ENCODE measurements around the gene NRGN.

The NRGN gene

DNA sequence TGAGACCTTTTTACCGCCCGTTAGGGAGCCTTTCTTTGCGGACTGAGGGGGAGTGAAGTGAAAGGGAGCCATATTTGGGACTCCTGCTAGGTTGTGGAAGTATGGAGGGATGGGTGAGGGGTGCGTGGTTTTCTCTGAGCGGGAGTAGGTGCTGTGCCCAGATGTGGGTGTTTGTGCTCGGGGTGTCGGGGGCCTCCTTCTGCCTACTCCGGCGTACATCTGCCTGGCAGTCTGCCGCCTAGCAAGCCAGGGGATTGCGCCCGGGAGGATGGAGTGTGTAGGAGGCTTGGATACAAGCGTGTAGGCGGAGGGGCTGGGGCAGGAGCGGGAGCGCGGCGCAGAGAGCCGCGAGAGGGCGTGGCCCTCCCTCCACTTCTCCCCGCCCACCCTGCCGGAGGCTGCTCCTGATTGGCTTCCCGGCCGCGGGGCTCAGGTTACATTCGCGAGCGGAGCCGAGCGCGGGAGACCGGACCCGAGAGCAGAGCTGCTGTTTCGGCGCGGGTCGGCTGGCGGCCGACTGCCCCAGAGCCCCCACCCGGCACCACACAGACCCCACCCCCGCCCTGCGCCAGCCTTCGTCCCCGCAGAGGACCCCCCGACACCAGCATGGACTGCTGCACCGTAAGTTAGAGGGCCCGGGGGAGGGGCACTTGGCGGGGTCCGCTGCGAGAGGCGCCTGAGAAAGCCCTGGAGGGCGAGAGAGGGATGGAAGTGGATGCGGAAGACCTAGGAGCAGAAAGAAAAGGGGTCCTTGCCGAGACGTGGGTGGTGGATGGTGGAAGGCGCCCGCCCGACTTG, at the start of gene NRGN:
TSS of gene NRGN (plus strand) at position 464 of the 798 bp plus-strand sequence. CDS start at position 607, 143 bp downstream.
- peak; percentile 81 to 83 for DNase-seq (ENCODE audit: low read depth in 2 of 2)

DNA sequence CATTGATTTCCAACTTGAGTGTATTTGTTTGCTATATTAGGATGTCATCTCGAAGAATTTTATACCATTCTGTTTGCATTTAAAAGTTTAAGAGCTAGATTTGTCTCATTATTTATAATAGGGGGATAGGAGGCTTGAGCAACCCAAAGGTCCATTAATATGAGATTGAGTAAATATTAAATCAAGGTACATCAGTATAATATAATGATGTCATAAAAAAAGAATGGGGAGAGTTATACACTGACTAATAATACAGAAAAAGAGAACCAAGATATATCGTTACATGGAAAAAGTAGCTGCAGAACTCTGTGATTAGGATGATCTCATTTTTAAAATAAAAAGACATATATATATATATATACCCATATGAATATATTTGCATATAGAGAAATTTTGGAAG, 46.6 kb upstream of the NRGN start:
- DNase-seq (ENCODE audit: low read depth in 2 of 2): no peak

GRCh38 chr11:124699547-124699946, 40.2 kb upstream of the NRGN start:
- no peak for DNase-seq (ENCODE audit: low read depth in 2 of 2)

DNA sequence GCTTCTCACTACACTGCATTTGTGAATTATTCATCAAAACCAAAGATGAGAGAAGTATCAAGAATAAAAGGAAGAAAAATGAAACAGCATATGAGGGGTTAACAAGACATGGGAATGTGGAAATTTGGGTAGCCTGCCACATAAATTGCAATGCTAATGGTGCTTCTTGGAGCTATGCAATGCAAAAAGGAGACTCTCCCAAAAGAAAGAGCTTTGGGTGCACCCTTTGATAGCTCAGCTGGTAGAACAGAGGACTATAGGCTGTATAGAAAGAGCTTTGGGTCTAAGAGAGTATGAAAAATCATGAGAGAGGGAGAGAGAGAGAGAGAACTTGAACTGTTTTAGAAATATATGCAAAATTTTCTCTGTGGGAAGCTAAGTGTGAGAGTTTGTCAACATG, 39.7 kb upstream of the NRGN start:
- no peak for DNase-seq (ENCODE audit: low read depth in 2 of 2)

- DNase-seq (ENCODE audit: low read depth in 2 of 2): no peak
Observed at GRCh38 chr11:124707829-124708228, 31.9 kb upstream of the NRGN start.

DNA sequence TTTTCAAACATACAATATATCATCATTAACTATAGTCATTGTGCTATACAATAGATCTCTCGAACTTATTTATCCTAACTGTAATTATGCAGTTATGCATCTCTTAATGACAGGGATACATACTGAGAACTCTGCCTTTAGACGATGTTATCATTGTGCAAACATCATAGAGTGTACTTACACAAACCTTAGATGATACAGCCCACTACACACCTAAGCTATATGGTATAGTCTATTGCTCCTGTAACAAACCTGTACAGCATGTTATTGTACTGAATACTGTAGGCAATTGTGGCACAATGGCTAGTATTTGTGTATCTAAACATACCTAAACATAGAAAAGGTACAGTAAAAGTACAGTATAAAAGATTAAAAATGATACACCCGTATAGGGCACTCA, 27.4 kb upstream of the NRGN start:
- no peak for DNase-seq (ENCODE audit: low read depth in 2 of 2)

- DNase-seq (ENCODE audit: low read depth in 2 of 2): no peak
Observed at GRCh38 chr11:124716591-124716990, 23.2 kb upstream of the NRGN start.

DNA sequence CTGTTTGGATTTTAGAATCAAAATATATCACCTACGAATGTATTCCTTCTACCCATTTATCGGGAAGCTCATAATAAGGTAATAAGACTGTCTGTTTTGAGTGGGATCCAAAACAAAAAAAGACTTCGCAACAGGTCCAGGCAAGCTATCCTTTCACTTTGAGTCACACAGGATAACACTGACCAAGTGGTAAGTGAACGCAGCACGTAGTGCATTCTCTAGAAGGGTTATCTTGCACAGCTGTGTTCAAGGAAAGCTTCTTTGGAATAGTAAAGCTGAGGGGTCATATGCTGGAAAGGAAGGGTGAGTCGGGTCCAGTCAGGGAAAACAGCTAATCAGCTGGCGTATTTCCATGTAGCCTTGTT, 22.3 kb upstream of the NRGN start:
- DNase-seq (ENCODE audit: low read depth in 2 of 2): no peak

DNA sequence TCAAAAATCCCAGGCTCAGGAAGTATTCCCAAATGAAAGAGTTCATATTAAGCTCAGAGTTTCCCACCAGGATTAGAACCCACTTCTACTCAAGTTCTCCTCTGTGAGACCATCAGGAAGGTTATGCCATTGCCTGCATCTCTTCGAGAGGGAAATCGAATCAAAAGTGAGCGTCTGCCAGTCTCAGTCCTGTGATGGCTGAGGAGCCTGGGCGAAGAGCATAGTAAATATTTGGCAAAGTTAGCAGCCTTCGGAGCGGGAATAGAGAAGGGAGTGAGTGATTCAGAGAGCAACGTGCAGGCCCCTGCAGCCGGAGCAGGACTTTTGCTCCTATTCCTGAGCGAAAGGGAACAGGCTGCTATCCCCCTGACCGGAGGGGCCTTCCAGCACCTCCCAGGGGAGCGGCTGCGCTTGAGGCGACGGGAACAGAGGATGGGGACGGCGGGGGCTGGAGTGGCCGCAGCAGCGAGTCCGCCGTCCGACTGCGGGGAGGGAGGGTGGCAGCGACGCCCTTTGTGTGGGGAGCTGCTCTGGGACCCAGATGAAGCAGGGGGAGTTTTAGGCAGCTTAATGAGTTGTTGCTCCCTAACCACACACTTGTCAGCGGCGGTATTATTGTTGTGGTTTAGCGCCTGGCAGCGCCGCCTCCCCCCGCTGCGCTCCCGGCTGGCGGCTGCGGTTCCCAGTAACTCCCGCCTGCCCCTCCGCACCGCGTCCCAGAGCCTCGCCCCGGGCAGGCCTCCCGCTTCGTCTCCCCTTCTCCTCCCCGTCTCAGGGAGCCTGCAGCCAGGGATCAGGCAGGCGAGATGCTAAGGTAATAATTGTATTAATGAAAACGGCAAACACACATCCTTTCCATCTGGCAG, 21.7 kb upstream of the NRGN start:
- peak in 1 of 2 donors; percentile 4 for DNase-seq (ENCODE audit: low read depth in 2 of 2)

DNA sequence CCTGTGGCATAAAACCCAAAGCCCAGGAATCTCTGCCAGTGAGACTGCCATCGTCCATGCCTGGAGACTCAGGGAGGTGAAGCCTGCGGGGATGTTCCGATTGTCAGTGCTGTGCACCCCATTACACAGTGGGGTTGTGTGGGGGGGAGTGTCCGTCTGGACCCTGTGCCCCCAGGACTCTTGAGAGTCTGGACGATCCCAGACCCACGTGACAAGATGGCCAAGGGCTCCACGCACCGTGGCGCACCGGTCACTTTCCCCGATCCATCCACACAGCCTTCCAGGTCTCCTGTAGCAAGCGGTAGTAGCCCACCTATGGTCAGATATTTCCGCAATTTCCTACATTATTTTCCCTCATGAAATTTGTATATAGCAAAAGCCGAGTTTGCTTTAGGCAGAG, 20.9 kb upstream of the NRGN start:
- no peak for DNase-seq (ENCODE audit: low read depth in 2 of 2)

GRCh38 chr11:124719534-124719933, 20.2 kb upstream of the NRGN start:
- no peak for DNase-seq (ENCODE audit: low read depth in 2 of 2)

DNA sequence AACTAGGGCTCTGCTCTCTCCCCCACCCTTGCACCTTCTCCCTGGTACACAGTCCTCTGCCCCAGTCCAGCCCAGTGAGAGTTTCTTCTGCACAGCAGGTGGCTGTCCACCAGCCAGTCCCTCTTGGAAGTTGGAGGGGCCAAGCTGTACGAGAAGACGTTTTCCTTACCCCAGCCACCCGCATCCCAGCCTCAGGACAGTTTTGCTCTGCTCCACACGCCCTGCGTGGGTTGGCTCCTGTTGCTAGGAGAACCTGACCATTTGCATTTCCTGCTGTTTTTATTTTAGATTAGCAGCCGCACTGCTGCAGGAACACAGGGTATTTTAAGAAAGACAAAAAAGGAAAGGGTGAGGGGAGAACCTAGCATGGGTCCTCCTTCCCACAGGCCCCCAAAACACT, 17.6 kb upstream of the NRGN start:
- DNase-seq (ENCODE audit: low read depth in 2 of 2): no peak

GRCh38 chr11:124724979-124725718, 14.6 kb upstream of the NRGN start:
- no peak for DNase-seq (ENCODE audit: low read depth in 2 of 2)

DNA sequence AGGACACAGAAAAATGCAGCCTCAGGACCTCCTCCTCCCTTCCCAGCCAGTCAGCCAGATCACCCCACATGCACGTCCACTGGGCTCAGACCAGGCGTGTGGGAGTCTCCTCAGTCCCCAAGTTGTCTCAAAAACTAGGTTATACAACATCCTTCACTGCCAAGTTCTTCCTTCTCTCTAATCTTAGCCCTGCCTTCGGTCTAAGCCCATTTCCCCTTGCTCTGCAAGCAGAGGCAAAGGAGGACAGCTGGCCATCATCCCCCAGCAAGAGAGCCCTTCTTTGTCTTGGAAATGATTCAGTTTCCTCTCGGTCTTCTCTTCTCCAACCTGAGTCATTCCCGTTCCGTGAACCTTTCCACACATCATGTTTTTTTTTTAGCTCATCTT, 14.0 kb upstream of the NRGN start:
- DNase-seq (ENCODE audit: low read depth in 2 of 2): no peak

DNA sequence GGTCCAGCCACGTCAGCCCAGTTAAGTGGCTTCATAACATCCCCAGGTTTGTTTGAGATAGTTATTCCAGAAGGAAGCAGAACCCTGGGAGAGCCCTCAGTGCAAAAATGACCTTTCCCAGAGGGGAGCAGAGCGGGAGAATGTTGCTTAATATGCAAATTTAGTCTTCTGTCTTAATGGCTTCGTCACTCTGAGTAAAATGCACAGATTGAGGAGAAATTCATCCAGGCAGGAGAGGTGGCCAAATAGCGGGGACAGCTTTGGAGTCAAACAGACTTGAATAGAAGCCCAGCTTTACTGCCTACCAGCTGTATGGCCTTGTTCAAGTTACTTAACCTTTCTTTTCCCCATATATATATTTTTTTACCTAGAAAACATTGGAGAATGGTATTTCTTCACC, 12.3 kb upstream of the NRGN start:
- no peak for DNase-seq (ENCODE audit: low read depth in 2 of 2)

- DNase-seq (ENCODE audit: low read depth in 2 of 2): no peak
Observed at GRCh38 chr11:124728134-124728533, 11.6 kb upstream of the NRGN start.

DNA sequence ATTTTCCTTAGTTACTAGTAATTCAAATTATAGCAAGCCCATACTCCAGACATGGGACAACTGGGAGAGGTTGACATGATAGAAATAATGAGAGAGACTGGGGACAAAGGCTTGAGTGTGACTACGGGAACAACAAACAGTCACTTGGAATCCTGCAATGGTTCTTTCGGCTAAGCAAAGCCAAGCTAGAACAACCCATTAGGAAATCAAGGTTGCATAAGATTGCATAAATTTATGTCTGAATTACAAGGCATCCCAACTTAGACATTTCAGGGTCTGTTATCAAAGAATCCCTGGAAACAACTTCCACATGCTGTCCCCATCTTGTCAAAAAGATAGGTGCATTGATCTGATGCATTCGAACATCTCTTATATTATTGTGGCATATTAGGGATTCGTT, 10.2 kb upstream of the NRGN start:
- DNase-seq (ENCODE audit: low read depth in 2 of 2): no peak

GRCh38 chr11:124732230-124732629, 7.5 kb upstream of the NRGN start:
- no peak for DNase-seq (ENCODE audit: low read depth in 2 of 2)

DNA sequence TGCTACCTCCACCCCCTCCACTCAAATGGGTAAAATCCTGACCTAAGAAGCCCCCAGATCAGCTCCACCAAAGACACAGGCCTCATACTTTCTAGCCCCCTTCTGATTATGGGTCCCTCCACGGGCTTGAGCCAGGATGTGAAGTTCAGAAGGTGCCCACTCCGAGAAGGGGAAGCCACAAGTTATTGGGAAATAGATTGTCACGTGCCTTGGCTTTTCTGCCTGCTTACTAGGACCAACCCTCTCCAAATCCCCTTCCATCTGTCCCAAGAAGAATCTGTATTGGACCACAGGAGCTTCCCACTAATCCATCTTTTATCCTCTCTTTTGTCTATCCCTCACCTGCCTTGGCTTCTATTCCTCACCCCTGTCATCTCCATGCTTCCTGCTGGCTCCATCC, 3.0 kb upstream of the NRGN start:
- no peak for DNase-seq (ENCODE audit: low read depth in 2 of 2)

- no peak for DNase-seq (ENCODE audit: low read depth in 2 of 2)
Observed at GRCh38 chr11:124737638-124738305, 2.0 kb upstream of the NRGN start.

DNA sequence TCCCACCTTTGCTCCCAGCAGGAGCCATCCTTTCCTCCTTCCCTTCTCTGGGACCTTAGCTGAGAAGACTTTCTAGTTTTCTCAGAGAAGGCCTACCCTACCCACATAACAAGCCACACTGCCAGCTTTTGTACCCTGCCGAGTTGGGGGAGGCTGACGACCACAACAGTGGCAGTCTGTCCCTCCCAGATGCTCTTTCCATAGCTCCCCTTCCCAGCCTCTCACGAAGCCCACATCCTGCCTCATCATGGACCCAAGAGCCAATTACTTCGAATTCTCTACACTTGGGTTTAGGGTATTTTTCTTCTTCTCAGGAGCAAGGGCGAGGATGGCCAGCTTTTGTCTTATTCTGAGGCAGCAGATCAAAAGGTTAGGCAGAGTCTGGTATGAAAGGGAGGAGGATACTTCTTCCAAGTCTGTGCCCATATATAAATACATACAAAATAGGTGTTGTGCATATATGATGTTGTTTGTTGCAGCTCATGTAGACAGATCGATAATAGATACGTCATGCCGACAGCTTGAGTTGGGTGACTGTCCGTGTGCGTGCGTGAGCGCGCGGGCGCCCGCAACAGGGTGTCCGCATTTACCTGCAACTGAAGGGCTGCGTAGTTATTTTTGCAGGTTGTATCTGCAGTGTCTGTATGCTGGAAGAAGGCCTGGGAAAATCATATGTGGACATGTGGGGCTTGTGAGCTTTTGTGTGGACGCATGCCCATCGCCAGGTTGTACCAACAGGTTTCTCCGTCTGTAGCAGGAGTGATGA, 846 bp upstream of the NRGN start:
- DNase-seq (ENCODE audit: low read depth in 2 of 2): no peak
